Activated T-helper 17 cell treated with anti-CD3 and anti-CD28 coated beads, Interleukin-2, amount 50 U/mL, for 72 hours (primary cell): ENCODE data around the gene MRPL9. TPM values are rescaled to one million over a fixed set of nuclear protein-coding genes. Genes with fewer than 3 reads are reported as not detected.
A peak's percentile ranks its signal among the peaks of the same experiment; 100 is the strongest.

ENCODE experiments used
- ATAC-seq: fragments of 150-1000 bp; cut with Tn5 transposase; replicated peaks from 2 replicates; pipeline ENCODE4 v1.10.0; 2021; ENCODE audit warnings: mild to moderate bottlenecking, moderate library complexity
- H3K27ac Mint-ChIP-seq: one replicate; pipeline ENCODE4 v1.8.0; 2022; ENCODE audit warnings: mixed read lengths
- H3K27me3 Mint-ChIP-seq: one replicate; pipeline ENCODE4 v1.8.0; 2022; ENCODE audit warnings: mixed read lengths
- H3K36me3 Mint-ChIP-seq: one replicate; pipeline ENCODE4 v1.8.0; 2022; ENCODE audit warnings: low read depth, mild to moderate bottlenecking, mixed read lengths
- H3K4me1 Mint-ChIP-seq: one replicate; pipeline ENCODE4 v1.8.0; 2022; ENCODE audit warnings: mixed read lengths
- H3K4me3 Mint-ChIP-seq: one replicate; pipeline ENCODE4 v1.8.0; 2022; ENCODE audit warnings: mild to moderate bottlenecking, mixed read lengths
- H3K9me3 Mint-ChIP-seq: one replicate; pipeline ENCODE4 v1.8.0; 2022; ENCODE audit warnings: mixed read lengths
- total RNA-seq, 2 donors: library from RNA; stranded (reverse); gene quantifications; one replicate each; pipeline ENCODE4 v1.2.3, GENCODE V29; 2022

MRPL9 gene
- total RNA-seq, 2 donors from 2014 or later: 80.4 to 160 TPM

GRCh38 chr1:151715726-151716404, 47.4 kb downstream of the MRPL9 start:
- H3K4me1 Mint-ChIP-seq: peaks cover 7% of the 10 kb centered on the region
- ATAC-seq: peak; percentile 24
- peaks cover 51% of the 10 kb centered on the region for H3K27me3 Mint-ChIP-seq
- no peak overlapping the region for H3K27ac Mint-ChIP-seq
- no peaks in the 10 kb centered on the region for H3K36me3 Mint-ChIP-seq
- no peaks in the 10 kb centered on the region for H3K9me3 Mint-ChIP-seq
- H3K4me3 Mint-ChIP-seq: no peak overlapping the region

- H3K4me1 Mint-ChIP-seq: peaks cover 7% of the 10 kb centered on the region
- no peak overlapping the region for H3K4me3 Mint-ChIP-seq
- no peak overlapping the region for H3K27ac Mint-ChIP-seq
- peaks cover 44% of the 10 kb centered on the region for H3K27me3 Mint-ChIP-seq
- no peak for ATAC-seq
- H3K36me3 Mint-ChIP-seq: no peaks in the 10 kb centered on the region
- H3K9me3 Mint-ChIP-seq: no peaks in the 10 kb centered on the region
These were observed 48.2 kb downstream of the MRPL9 start for GRCh38 chr1:151714820-151715725.

- no peaks in the 10 kb centered on the region for H3K9me3 Mint-ChIP-seq
- H3K4me3 Mint-ChIP-seq: no peak overlapping the region
- H3K27me3 Mint-ChIP-seq: peaks cover 37% of the 10 kb centered on the region
- ATAC-seq: no peak
- H3K27ac Mint-ChIP-seq: no peak overlapping the region
- no peaks in the 10 kb centered on the region for H3K36me3 Mint-ChIP-seq
- H3K4me1 Mint-ChIP-seq: peaks cover 7% of the 10 kb centered on the region
These were observed 49.4 kb downstream of the MRPL9 start for GRCh38 chr1:151713874-151714273.

- no peak for ATAC-seq
- H3K27me3 Mint-ChIP-seq: peaks cover 30% of the 10 kb centered on the region
- H3K4me3 Mint-ChIP-seq: no peak overlapping the region
- no peaks in the 10 kb centered on the region for H3K36me3 Mint-ChIP-seq
- H3K9me3 Mint-ChIP-seq: no peaks in the 10 kb centered on the region
- peaks cover 7% of the 10 kb centered on the region for H3K4me1 Mint-ChIP-seq
- no peak overlapping the region for H3K27ac Mint-ChIP-seq
These were observed 50.3 kb downstream of the MRPL9 start for GRCh38 chr1:151713044-151713443.

GRCh38 chr1:151711951-151712350, 51.3 kb downstream of the MRPL9 start:
- Mint-ChIP-seq H3K27ac (no peak overlapping the region), H3K4me1 (peaks cover 3% of the 10 kb centered on the region), H3K4me3 (no peak overlapping the region), H3K27me3 (peaks cover 20% of the 10 kb centered on the region), H3K9me3 (no peaks in the 10 kb centered on the region), H3K36me3 (no peaks in the 10 kb centered on the region)
- no peak for ATAC-seq

- no peak for ATAC-seq
- no peak overlapping the region for H3K4me3 Mint-ChIP-seq
- H3K4me1 Mint-ChIP-seq: no peaks in the 10 kb centered on the region
- H3K27ac Mint-ChIP-seq: no peak overlapping the region
- no peaks in the 10 kb centered on the region for H3K9me3 Mint-ChIP-seq
- H3K27me3 Mint-ChIP-seq: peaks cover 16% of the 10 kb centered on the region
- H3K36me3 Mint-ChIP-seq: no peaks in the 10 kb centered on the region
These were observed 52.1 kb downstream of the MRPL9 start for GRCh38 chr1:151711044-151711800.

GRCh38 chr1:151710187-151710840, 53.0 kb downstream of the MRPL9 start:
- H3K9me3 Mint-ChIP-seq: no peaks in the 10 kb centered on the region
- H3K4me1 Mint-ChIP-seq: peaks cover 5% of the 10 kb centered on the region
- peak; percentile 60 for ATAC-seq
- H3K27ac Mint-ChIP-seq: no peak overlapping the region
- H3K36me3 Mint-ChIP-seq: no peaks in the 10 kb centered on the region
- H3K27me3 Mint-ChIP-seq: peaks cover 7% of the 10 kb centered on the region
- H3K4me3 Mint-ChIP-seq: no peak overlapping the region

Other genes starting within 250 kb of the MRPL9 start
- 1 to 10 TPM; 3.7 to 5.8 TPM for gene TUFT1, start 223.2 kb downstream of the MRPL9 start, total RNA-seq
- gene SNX27, start 151.4 kb downstream of the MRPL9 start, total RNA-seq: 10 to 100 TPM; 33.6 to 36.3 TPM
- not detected for gene CELF3, start 46.7 kb downstream of the MRPL9 start, total RNA-seq
- gene RIIAD1, start 42.0 kb downstream of the MRPL9 start, total RNA-seq: not detected
- gene TDRKH, start 27.0 kb upstream of the MRPL9 start, total RNA-seq: 10 to 100 TPM; 20.3 to 21.8 TPM
- 1 to 10 TPM; 1.3 to 4.0 TPM for gene LINGO4, start 41.9 kb upstream of the MRPL9 start, total RNA-seq
- 10 to 100 TPM; 39.5 to 55.2 TPM for gene RORC, start 68.3 kb upstream of the MRPL9 start, total RNA-seq
- 1 to 10 TPM; 3.9 to 5.6 TPM for gene C2CD4D, start 76.3 kb upstream of the MRPL9 start, total RNA-seq
- gene THEM5, start 90.2 kb upstream of the MRPL9 start, total RNA-seq: not detected
- gene THEM4, start 146.0 kb upstream of the MRPL9 start, total RNA-seq: 10 to 100 TPM; 26.6 to 33.0 TPM
- 100 to 1,000 TPM; 181 to 377 TPM for gene S100A10, start 230.4 kb upstream of the MRPL9 start, total RNA-seq